HepG2 (cell line): ENCODE measurements around the gene RNASE7. TPM values are rescaled to one million over a fixed set of nuclear protein-coding genes. Genes with fewer than 3 reads are reported as not detected.
A peak's percentile ranks its signal among the peaks of the same experiment; 100 is the strongest.

Experiments
- ADNP ChIP-seq: sonication (generic); formaldehyde crosslinking; IDR thresholded peaks from 2 replicates; pipeline ENCODE4 v1.4.0; 2020; ENCODE audit warnings: missing genetic modification reagents
- EHMT2 ChIP-seq: fragments of 200-600 bp; sonication (generic); IDR thresholded peaks from 2 replicates; pipeline ENCODE4 v1.7.0; 2017; ENCODE audit warnings: antibody characterized with exemption, low read depth, low read length, borderline replicate concordance
- ELF4 ChIP-seq: sonication (generic); formaldehyde crosslinking; IDR thresholded peaks from 2 replicates; pipeline ENCODE4 v1.5.0; 2020; ENCODE audit warnings: missing genetic modification reagents, mild to moderate bottlenecking, moderate library complexity, borderline replicate concordance
- ERF ChIP-seq: IDR thresholded peaks from 2 replicates; pipeline ENCODE4 v1.6.1; 2018; ENCODE audit warnings: missing biosample characterization, missing genetic modification reagents
- HMG20A ChIP-seq: IDR thresholded peaks from 2 replicates; pipeline ENCODE4 v1.6.1; 2016; ENCODE audit warnings: borderline replicate concordance
- NR2F2 ChIP-seq: IDR thresholded peaks from 2 replicates; pipeline ENCODE4 v1.6.1; 2012; ENCODE audit warnings: low read depth, inconsistent platforms, borderline replicate concordance
- POLR2AphosphoS5 ChIP-seq: IDR thresholded peaks from 2 replicates; pipeline ENCODE4 v1.6.1; 2012; ENCODE audit warnings: low read depth, low read length
- RBM22 ChIP-seq: fragments of 200-400 bp; formaldehyde crosslinking; optimal IDR thresholded peaks from 2 replicates; pipeline ENCODE3; 2017; ENCODE audit warnings: mild to moderate bottlenecking, low read length, moderate library complexity
- SAP130 ChIP-seq: IDR thresholded peaks from 2 replicates; pipeline ENCODE4 v1.6.1; 2016; ENCODE audit warnings: low read depth
- SIX1 ChIP-seq: sonication (generic); formaldehyde crosslinking; IDR thresholded peaks from 2 replicates; pipeline ENCODE4 v1.4.0; 2020; ENCODE audit warnings: missing genetic modification reagents, borderline replicate concordance
- ZNF138 ChIP-seq: sonication (generic); formaldehyde crosslinking; IDR thresholded peaks from 2 replicates; pipeline ENCODE4 v1.5.0; 2020; ENCODE audit warnings: mild to moderate bottlenecking, low read depth, missing genetic modification reagents
- ZNF792 ChIP-seq: IDR thresholded peaks from 2 replicates; pipeline ENCODE4 v1.6.1; 2016
- polyA plus RNA-seq, 8 experiments: library from polyadenylated mRNA; depleted of rRNA in 3 of 8; stranded (reverse) in 7 of 8; unstranded in 1 of 8; fragments of >200 nt; fragmentation: Illumina TruSeq in 4 of 8; extraction: Trizol in 4 of 8; gene quantifications; 2 replicates each; pipeline versions ENCODE4 v1.2.1 to v1.2.3, GENCODE V29; 2011 to 2016; ENCODE audit warnings: low read depth in 4 of 8, missing spikeins in 1 of 8, mixed read lengths in 1 of 8; ENCODE audit not compliant: insufficient read depth in 1 of 8
- total RNA-seq, 5 experiments: library from RNA; depleted of rRNA; stranded (reverse); fragments of >200 nt; fragmentation: Illumina TruSeq; extraction: Trizol; gene quantifications; 2 replicates each; pipeline ENCODE4 v1.2.3, GENCODE V29; 2016; ENCODE audit warnings: low read depth in 1 of 5
- TF ChIP-seq, protein P1 (sequence below): sonication (generic); formaldehyde crosslinking; conservative IDR thresholded peaks from 2 replicates; pipeline ENCODE4 v1.8.0; 2022; ENCODE audit warnings: missing genetic modification reagents
- TF ChIP-seq, protein P2 (sequence below), 2 experiments: sonication (generic) in 1 of 2; formaldehyde crosslinking in 1 of 2; IDR thresholded peaks; 2 replicates each; pipeline versions ENCODE4 v1.5.1 to v1.6.1; 2011 to 2020; ENCODE audit warnings: borderline replicate concordance in 1 of 2, low read depth in 1 of 2, low read length in 1 of 2, mild to moderate bottlenecking in 1 of 2, missing genetic modification reagents in 1 of 2, moderate library complexity in 1 of 2
- TF ChIP-seq, protein P3 (sequence below): IDR thresholded peaks from 2 replicates; pipeline ENCODE4 v1.6.1; 2016; ENCODE audit warnings: missing compliant biosample characterization, missing genetic modification reagents, borderline replicate concordance
- TF ChIP-seq, protein P4 (sequence below): sonication (generic); formaldehyde crosslinking; conservative IDR thresholded peaks from 2 replicates; pipeline ENCODE4 v1.8.0; 2022; ENCODE audit warnings: mild to moderate bottlenecking, moderate library complexity, missing genetic modification reagents
- TF ChIP-seq, protein P5 (sequence below): sonication (generic); formaldehyde crosslinking; IDR thresholded peaks from 2 replicates; pipeline ENCODE4 v1.5.1; 2020; ENCODE audit warnings: missing genetic modification reagents, mild to moderate bottlenecking, borderline replicate concordance

RNASE7 gene
- total and polyA plus RNA-seq, 2 of the 13 experiments (the other 11 are each of a cell fraction or from before 2014, with no cell fraction given): 0.04 TPM; not detected in 1

DNA sequence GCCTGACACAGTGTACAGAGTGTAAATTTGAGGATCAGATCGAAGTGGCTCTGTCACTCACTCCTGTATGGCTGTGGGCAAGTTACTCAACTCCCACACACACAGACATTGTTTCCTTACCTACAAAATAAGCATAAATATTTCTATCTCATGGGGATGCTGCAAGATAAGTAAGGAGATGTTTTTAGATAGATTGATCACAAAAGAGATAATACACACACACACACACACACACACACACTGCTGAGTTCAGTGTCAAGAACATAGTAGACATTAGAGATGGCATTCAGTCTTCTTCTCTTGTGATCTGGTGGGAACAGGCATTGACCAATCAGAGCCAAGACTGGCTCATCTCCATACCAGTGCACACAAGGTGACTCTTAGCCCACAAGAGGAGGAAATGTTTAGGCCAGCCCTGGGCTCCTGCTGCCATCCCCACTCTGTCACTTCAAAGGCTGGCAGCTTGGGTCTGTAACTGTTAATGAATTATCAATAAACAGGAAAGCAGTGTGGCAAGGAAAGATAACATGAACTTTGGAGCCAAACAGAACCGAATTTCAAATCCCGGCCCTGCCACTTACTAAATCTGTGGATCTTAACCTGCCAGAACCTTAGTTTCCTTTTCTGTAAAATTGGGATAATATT is 12.1 kb downstream of the RNASE7 start (continued):
- TF ChIP-seq NR2F2 (peak; percentile 72; the same call in 1 of the 2 replicates), HMG20A (CRISPR knock-in tag) (peak; percentile 80; the same call in 1 of the 2 replicates), RBM22 (no peak), POLR2AphosphoS5 (peak; percentile 64; the same call in 1 of the 2 replicates), ERF (peak; percentile 88; the same call in 1 of the 2 replicates), ZNF792 (CRISPR knock-in tag) (no peak; the same call in 1 of the 2 replicates), ADNP (CRISPR knock-in tag) (no peak), SAP130 (CRISPR knock-in tag) (peak; percentile 90), ELF4 (CRISPR knock-in tag) (peak; percentile 20; the same call in 1 of the 2 replicates), SIX1 (CRISPR knock-in tag) (no peak; the same call in 1 of the 2 replicates), EHMT2 (peak; percentile 79; the same call in 1 of the 2 replicates), ZNF138 (CRISPR knock-in tag) (no peak)
- TF ChIP-seq, protein P1, sequence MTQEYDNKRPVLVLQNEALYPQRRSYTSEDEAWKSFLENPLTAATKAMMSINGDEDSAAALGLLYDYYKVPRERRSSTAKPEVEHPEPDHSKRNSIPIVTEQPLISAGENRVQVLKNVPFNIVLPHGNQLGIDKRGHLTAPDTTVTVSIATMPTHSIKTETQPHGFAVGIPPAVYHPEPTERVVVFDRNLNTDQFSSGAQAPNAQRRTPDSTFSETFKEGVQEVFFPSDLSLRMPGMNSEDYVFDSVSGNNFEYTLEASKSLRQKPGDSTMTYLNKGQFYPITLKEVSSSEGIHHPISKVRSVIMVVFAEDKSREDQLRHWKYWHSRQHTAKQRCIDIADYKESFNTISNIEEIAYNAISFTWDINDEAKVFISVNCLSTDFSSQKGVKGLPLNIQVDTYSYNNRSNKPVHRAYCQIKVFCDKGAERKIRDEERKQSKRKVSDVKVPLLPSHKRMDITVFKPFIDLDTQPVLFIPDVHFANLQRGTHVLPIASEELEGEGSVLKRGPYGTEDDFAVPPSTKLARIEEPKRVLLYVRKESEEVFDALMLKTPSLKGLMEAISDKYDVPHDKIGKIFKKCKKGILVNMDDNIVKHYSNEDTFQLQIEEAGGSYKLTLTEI: no peak
- TF ChIP-seq, protein P2, sequence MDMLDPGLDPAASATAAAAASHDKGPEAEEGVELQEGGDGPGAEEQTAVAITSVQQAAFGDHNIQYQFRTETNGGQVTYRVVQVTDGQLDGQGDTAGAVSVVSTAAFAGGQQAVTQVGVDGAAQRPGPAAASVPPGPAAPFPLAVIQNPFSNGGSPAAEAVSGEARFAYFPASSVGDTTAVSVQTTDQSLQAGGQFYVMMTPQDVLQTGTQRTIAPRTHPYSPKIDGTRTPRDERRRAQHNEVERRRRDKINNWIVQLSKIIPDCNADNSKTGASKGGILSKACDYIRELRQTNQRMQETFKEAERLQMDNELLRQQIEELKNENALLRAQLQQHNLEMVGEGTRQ (IDR thresholded peaks at IDR 0.05; ENCODE audit: low read depth, low read length): no peak
- TF ChIP-seq, protein P2 (CRISPR knock-in tag; IDR thresholded peaks at IDR 0.05; ENCODE audit: borderline replicate concordance): no peak
- TF ChIP-seq, protein P3, sequence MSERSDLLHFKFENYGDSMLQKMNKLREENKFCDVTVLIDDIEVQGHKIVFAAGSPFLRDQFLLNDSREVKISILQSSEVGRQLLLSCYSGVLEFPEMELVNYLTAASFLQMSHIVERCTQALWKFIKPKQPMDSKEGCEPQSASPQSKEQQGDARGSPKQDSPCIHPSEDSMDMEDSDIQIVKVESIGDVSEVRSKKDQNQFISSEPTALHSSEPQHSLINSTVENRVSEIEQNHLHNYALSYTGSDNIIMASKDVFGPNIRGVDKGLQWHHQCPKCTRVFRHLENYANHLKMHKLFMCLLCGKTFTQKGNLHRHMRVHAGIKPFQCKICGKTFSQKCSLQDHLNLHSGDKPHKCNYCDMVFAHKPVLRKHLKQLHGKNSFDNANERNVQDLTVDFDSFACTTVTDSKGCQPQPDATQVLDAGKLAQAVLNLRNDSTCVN: no peak
- TF ChIP-seq, protein P4, sequence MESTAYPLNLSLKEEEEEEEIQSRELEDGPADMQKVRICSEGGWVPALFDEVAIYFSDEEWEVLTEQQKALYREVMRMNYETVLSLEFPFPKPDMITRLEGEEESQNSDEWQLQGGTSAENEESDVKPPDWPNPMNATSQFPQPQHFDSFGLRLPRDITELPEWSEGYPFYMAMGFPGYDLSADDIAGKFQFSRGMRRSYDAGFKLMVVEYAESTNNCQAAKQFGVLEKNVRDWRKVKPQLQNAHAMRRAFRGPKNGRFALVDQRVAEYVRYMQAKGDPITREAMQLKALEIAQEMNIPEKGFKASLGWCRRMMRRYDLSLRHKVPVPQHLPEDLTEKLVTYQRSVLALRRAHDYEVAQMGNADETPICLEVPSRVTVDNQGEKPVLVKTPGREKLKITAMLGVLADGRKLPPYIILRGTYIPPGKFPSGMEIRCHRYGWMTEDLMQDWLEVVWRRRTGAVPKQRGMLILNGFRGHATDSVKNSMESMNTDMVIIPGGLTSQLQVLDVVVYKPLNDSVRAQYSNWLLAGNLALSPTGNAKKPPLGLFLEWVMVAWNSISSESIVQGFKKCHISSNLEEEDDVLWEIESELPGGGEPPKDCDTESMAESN (CRISPR knock-in tag): no peak; the same call in 1 of the 2 replicates
- TF ChIP-seq, protein P5, sequence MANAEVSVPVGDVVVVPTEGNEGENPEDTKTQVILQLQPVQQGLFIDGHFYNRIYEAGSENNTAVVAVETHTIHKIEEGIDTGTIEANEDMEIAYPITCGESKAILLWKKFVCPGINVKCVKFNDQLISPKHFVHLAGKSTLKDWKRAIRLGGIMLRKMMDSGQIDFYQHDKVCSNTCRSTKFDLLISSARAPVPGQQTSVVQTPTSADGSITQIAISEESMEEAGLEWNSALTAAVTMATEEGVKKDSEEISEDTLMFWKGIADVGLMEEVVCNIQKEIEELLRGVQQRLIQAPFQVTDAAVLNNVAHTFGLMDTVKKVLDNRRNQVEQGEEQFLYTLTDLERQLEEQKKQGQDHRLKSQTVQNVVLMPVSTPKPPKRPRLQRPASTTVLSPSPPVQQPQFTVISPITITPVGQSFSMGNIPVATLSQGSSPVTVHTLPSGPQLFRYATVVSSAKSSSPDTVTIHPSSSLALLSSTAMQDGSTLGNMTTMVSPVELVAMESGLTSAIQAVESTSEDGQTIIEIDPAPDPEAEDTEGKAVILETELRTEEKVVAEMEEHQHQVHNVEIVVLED (CRISPR knock-in tag): no peak; the same call in 1 of the 2 replicates
